Measurements from ENCODE around the gene PHPT1.
A peak's percentile ranks its signal among the peaks of the same experiment; 100 is the strongest.

PHPT1 gene

GRCh38 chr9:136857581-136858412, 8.6 kb downstream of the PHPT1 start:
- Histone ChIP-seq H3K4me1 (no peaks in the 10 kb centered on the region), H3K9me3 (ENCODE audit: control insufficient read depth, low read length) (no peaks in the 10 kb centered on the region), H3K4me2 (ENCODE audit: low read length) (no peak overlapping the region), H3K36me3 (ENCODE audit: control insufficient read depth, insufficient read depth, low read length) (no peaks in the 10 kb centered on the region), H3K4me3 (ENCODE audit: low read depth, low read length) (no peak overlapping the region), H3K9ac (no peak overlapping the region), H3K27me3 (ENCODE audit: control insufficient read depth, insufficient read depth, low read length) (no peaks in the 10 kb centered on the region), H3K27ac (no peak overlapping the region), H2AFZ (no peak overlapping the region), H3K79me2 (no peaks in the 10 kb centered on the region)
- TF ChIP-seq, protein P1, sequence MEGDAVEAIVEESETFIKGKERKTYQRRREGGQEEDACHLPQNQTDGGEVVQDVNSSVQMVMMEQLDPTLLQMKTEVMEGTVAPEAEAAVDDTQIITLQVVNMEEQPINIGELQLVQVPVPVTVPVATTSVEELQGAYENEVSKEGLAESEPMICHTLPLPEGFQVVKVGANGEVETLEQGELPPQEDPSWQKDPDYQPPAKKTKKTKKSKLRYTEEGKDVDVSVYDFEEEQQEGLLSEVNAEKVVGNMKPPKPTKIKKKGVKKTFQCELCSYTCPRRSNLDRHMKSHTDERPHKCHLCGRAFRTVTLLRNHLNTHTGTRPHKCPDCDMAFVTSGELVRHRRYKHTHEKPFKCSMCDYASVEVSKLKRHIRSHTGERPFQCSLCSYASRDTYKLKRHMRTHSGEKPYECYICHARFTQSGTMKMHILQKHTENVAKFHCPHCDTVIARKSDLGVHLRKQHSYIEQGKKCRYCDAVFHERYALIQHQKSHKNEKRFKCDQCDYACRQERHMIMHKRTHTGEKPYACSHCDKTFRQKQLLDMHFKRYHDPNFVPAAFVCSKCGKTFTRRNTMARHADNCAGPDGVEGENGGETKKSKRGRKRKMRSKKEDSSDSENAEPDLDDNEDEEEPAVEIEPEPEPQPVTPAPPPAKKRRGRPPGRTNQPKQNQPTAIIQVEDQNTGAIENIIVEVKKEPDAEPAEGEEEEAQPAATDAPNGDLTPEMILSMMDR (IDR thresholded peaks at IDR 0.05), result no peak

DNA sequence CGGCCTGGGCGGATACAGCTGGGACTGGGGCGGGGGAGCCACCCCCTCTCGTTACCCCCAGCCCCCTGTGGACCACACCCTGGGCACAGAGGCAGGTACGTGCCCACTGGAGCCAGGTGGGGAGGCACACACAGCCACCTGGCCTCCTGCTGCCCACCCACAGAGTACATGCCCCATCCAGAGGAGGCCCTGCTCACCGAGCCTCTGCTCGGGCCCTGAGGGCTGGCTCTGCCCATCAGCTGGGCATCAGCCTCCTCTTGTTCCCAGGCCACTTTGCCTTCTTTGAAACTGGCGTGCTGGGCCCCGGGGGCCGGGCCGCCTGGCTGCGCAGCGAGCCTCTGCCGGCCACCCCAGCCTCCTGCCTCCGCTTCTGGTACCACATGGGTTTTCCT, 9.2 kb downstream of the PHPT1 start:
- TF ChIP-seq, protein P1 (IDR thresholded peaks at IDR 0.05), result no peak
- H2AFZ ChIP-seq, result no peak overlapping the region
- H3K27ac ChIP-seq, result no peak overlapping the region

DNA sequence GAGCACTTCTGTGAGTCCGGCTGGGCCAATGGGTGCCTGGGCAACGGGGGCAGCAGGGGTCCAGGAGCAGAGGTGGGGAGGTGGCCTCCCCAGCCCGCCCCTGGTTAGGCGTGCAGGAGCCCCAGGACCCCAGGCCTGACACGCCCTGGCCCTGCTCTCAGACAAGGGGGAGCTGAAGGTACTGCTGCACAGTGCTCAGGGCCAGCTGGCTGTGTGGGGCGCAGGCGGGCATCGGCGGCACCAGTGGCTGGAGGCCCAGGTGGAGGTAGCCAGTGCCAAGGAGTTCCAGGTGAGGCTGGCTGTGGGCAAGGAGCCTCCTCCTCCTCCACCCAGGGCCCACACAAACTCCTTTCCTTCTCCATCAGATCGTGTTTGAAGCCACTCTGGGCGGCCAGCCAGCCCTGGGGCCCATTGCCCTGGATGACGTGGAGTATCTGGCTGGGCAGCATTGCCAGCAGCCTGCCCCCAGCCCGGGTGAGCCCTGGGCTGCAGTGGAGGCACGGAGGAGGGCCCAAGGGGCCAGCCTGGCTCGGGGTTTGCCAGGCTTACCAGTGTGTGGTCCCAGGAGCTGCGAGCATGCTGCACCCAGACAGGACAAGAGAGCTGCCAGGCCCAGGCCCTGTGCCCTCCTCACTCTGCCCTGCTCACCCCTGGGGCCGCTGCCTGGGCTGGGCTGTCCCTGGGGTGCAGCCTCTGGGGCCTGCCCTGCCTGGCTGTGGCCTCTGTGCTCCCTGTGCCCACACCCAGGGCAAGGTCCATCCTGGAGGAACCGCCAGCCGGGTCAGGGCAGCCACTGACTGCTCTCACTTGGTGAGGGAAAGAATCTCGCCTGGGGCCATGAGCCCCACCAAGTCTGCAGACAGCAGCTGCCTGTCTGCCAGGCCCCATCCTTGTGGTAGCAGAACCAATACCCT, 9.9 kb downstream of the PHPT1 start:
- H2AFZ ChIP-seq, result no peak overlapping the region
- no peaks in the 10 kb centered on the region for H3K79me2 ChIP-seq
- H3K27ac ChIP-seq, result peak overlapping the region; percentile 29
- no peaks in the 10 kb centered on the region for H3K9me3 ChIP-seq (ENCODE audit: control insufficient read depth, low read length)
- H3K4me1 ChIP-seq, result no peaks in the 10 kb centered on the region
- H3K36me3 ChIP-seq (ENCODE audit: control insufficient read depth, insufficient read depth, low read length), result no peaks in the 10 kb centered on the region
- H3K9ac ChIP-seq, result no peak overlapping the region
- H3K4me2 ChIP-seq (ENCODE audit: low read length), result no peak overlapping the region
- no peaks in the 10 kb centered on the region for H3K27me3 ChIP-seq (ENCODE audit: control insufficient read depth, insufficient read depth, low read length)
- H3K4me3 ChIP-seq (ENCODE audit: low read depth, low read length), result no peak overlapping the region
- TF ChIP-seq, protein P1 (IDR thresholded peaks at IDR 0.05), result no peak

More for the DNA sequence above, 9.2 kb downstream of the PHPT1 start:
- no peaks in the 10 kb centered on the region for H3K9me3 ChIP-seq (ENCODE audit: control insufficient read depth, low read length)
- no peak overlapping the region for H3K9ac ChIP-seq
- no peak overlapping the region for H3K4me3 ChIP-seq (ENCODE audit: low read depth, low read length)
- H3K4me2 ChIP-seq (ENCODE audit: low read length), result no peak overlapping the region
- no peaks in the 10 kb centered on the region for H3K36me3 ChIP-seq (ENCODE audit: control insufficient read depth, insufficient read depth, low read length)
- H3K79me2 ChIP-seq, result no peaks in the 10 kb centered on the region
- H3K27me3 ChIP-seq (ENCODE audit: control insufficient read depth, insufficient read depth, low read length), result no peaks in the 10 kb centered on the region
- no peaks in the 10 kb centered on the region for H3K4me1 ChIP-seq

- no peak overlapping the region for H3K27ac ChIP-seq
- no peak overlapping the region for H2AFZ ChIP-seq
- TF ChIP-seq, protein P1 (IDR thresholded peaks at IDR 0.05), result no peak
- no peaks in the 10 kb centered on the region for H3K27me3 ChIP-seq (ENCODE audit: control insufficient read depth, insufficient read depth, low read length)
- H3K4me3 ChIP-seq (ENCODE audit: low read depth, low read length), result no peak overlapping the region
- H3K9ac ChIP-seq, result no peak overlapping the region
- peaks cover 4% of the 10 kb centered on the region for H3K79me2 ChIP-seq
- H3K4me1 ChIP-seq, result no peaks in the 10 kb centered on the region
- H3K36me3 ChIP-seq (ENCODE audit: control insufficient read depth, insufficient read depth, low read length), result no peaks in the 10 kb centered on the region
- no peaks in the 10 kb centered on the region for H3K9me3 ChIP-seq (ENCODE audit: control insufficient read depth, low read length)
- H3K4me2 ChIP-seq (ENCODE audit: low read length), result no peak overlapping the region
These were observed 11.3 kb downstream of the PHPT1 start for GRCh38 chr9:136860529-136860928.
